Small intestine (tissue), 7 donors: ENCODE data around the gene IPO11. TPM values are rescaled to one million over a fixed set of nuclear protein-coding genes. Genes with fewer than 3 reads are reported as not detected.
A peak's percentile ranks its signal among the peaks of the same experiment; 100 is the strongest.

Experiments used
- DNase-seq, 2 donors: peaks; one replicate each; pipeline versions ENCODE4 v3.0.0 to v3.0.0-alpha.2; 2013
- FAIRE-seq: peaks from 2 replicates; lab custom pipeline; 2012; peaks lifted over from hg19 to GRCh38; lab: Jason Lieb, UNC
- H3K27ac ChIP-seq, 3 donors: one replicate each; pipeline ENCODE4 v1.5.1; 2013; ENCODE audit warnings: low read length in 2 of 3, mild to moderate bottlenecking in 2 of 3, control low read depth in 1 of 3, inconsistent platforms in 1 of 3, low read depth in 1 of 3, moderate library complexity in 1 of 3
- H3K27me3 ChIP-seq, 3 donors: one replicate each; pipeline ENCODE4 v1.6.1; 2013; ENCODE audit warnings: low read length in 3 of 3, inconsistent platforms in 1 of 3; ENCODE audit not compliant: control insufficient read depth in 3 of 3, insufficient read depth in 3 of 3
- H3K36me3 ChIP-seq, 3 donors: one replicate each; pipeline ENCODE4 v1.6.1; 2013; ENCODE audit warnings: low read length in 3 of 3, inconsistent platforms in 1 of 3, low read depth in 1 of 3, mild to moderate bottlenecking in 1 of 3, moderate library complexity in 1 of 3; ENCODE audit not compliant: control insufficient read depth in 3 of 3, insufficient read depth in 2 of 3
- H3K4me1 ChIP-seq, 3 donors: one replicate each; pipeline ENCODE4 v1.6.1; 2013; ENCODE audit warnings: low read length in 2 of 3, inconsistent platforms in 1 of 3, low read depth in 1 of 3, mild to moderate bottlenecking in 1 of 3, moderate library complexity in 1 of 3; ENCODE audit not compliant: control insufficient read depth in 3 of 3, insufficient read depth in 2 of 3
- H3K4me3 ChIP-seq, 3 donors: one replicate each; pipeline ENCODE4 v1.5.1; 2013; ENCODE audit warnings: low read length in 3 of 3, control low read depth in 1 of 3, inconsistent platforms in 1 of 3, low read depth in 1 of 3, mild to moderate bottlenecking in 1 of 3, moderate library complexity in 1 of 3
- H3K9me3 ChIP-seq, 2 donors: one replicate each; pipeline ENCODE4 v1.6.1; 2013; ENCODE audit warnings: low read depth in 1 of 2, low read length in 1 of 2; ENCODE audit not compliant: control insufficient read depth in 2 of 2, insufficient read depth in 1 of 2
- WGBS, 3 donors: extraction: QIAGEN DNeasy Blood & Tissue Kit; methylation state at CpG; one replicate each; pipeline ENCODE4 v1.1.7; 2013; 5-methylcytosine and 5-hydroxymethylcytosine counted together
- polyA plus RNA-seq, 4 donors: library from polyadenylated mRNA; stranded (reverse) in 3 of 4; unstranded in 1 of 4; fragments of 200-250 nt in 3 of 4; fragments of 120-200 nt in 1 of 4; gene quantifications; one replicate each; pipeline versions ENCODE4 v1.2.1 to v1.2.3, GENCODE V29; 2013
- donor health status: healthy with polysubstance abuse.
- donor health status: control.
- donor health status: control.
- donor health status: Bipolar disorder and iron deficiency.
- donor health status: healthy.

The IPO11 gene
- polyA plus RNA-seq, 4 donors = 4.7 to 19.6 (median 10.9) TPM

- 70 to 94% (median 75%) methylated on average over 4 of the region's 4 CpGs for WGBS, 3 donors
- Histone ChIP-seq H3K4me1 (no peaks in the 10 kb centered on the region), H3K9me3 (no peaks in the 10 kb centered on the region), H3K36me3 (peaks cover 0 to 8% (median 2%) of the 10 kb centered on the region in 3 donors), H3K4me3 (no peak overlapping the region), H3K27me3 (no peaks in the 10 kb centered on the region), H3K27ac (no peak overlapping the region)
- FAIRE-seq (no peak), DNase-seq (no peak)
Observed at GRCh38 chr5:62534461-62535236, 122.1 kb downstream of the IPO11 start.

GRCh38 chr5:62536232-62536631 lies 123.7 kb downstream of the IPO11 start:
- no peak overlapping the region for H3K4me3 ChIP-seq
- no peak for DNase-seq
- no peak for FAIRE-seq
- no peaks in the 10 kb centered on the region for H3K27me3 ChIP-seq
- no peak overlapping the region for H3K27ac ChIP-seq
- no peaks in the 10 kb centered on the region for H3K9me3 ChIP-seq
- peaks cover 0 to 8% (median 0%) of the 10 kb centered on the region in 3 donors for H3K36me3 ChIP-seq
- WGBS, 3 donors = 95 to 97% (median 96%) methylated on average over 2 of the region's 2 CpGs
- H3K4me1 ChIP-seq = no peaks in the 10 kb centered on the region

- peaks cover 0 to 8% (median 0%) of the 10 kb centered on the region in 3 donors for H3K36me3 ChIP-seq
- no peak overlapping the region for H3K27ac ChIP-seq
- H3K4me1 ChIP-seq = no peaks in the 10 kb centered on the region
- DNase-seq (no peak), FAIRE-seq (no peak)
- H3K9me3 ChIP-seq = no peaks in the 10 kb centered on the region
- whole genome bisulfite sequencing, 3 donors = 94 to 97% (median 94%) methylated on average over 2 of the region's 2 CpGs
- no peaks in the 10 kb centered on the region for H3K27me3 ChIP-seq
- H3K4me3 ChIP-seq = no peak overlapping the region
Observed at GRCh38 chr5:62536783-62537182, 124.2 kb downstream of the IPO11 start.

DNA sequence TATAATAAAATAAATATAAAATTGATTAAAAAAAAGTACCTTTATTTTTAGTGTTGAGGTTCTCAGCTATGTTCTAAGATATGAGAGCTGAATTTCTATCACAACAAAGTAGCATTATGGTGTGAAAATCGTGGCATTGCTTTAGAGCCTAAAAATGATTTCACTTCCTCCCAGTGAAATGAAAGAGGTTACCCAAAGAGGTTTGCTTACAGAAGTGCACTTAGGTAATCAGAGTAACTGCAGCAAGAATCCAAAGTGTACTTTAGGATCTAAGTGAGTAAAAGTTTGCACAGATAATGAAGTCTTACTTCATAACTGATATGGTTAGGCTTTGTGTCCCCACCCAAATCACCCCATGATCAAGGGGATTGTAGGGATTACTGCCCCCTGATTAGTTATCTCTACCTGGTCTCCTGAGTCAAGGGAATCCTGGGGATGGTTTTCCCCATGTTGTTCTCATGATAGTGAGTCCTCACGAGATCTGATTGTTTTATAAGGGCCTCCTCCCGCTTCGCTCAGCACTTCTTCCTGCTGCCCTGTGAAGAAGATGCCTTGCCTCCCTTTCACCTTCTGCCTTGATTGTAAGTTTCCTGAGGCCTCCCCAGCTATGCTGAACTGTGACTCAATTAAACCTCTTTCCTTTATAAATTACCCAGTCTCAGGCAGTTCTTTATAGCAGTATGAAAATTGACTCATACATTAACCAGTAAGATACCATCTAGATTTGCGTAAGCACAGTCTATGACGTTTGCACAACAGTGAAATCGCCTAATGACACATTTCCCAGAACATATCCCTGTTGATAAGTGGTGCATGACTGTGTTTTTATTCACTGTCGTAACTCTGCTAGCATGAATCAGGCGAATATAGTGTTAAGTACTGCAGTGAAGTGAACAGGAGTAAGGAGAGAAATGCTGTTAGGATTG lies 125.7 kb downstream of the IPO11 start:
- Histone ChIP-seq H3K4me1 (no peaks in the 10 kb centered on the region), H3K36me3 (peaks cover 0 to 8% (median 0%) of the 10 kb centered on the region in 3 donors), H3K4me3 (no peak overlapping the region), H3K9me3 (no peaks in the 10 kb centered on the region), H3K27ac (no peak overlapping the region), H3K27me3 (no peaks in the 10 kb centered on the region)
- peak in 1 of 2 donors; percentile 13 for DNase-seq
- WGBS, 3 donors = 82 to 85% (median 84%) methylated on average over 9 of the region's 9 CpGs
- no peak for FAIRE-seq

GRCh38 chr5:62542720-62543119 lies 130.2 kb downstream of the IPO11 start:
- FAIRE-seq = no peak

GRCh38 chr5:62547945-62548630 lies 135.5 kb downstream of the IPO11 start:
- FAIRE-seq (no peak), DNase-seq (no peak)
- Histone ChIP-seq H3K27me3 (no peaks in the 10 kb centered on the region), H3K9me3 (no peaks in the 10 kb centered on the region), H3K4me3 (no peak overlapping the region), H3K4me1 (no peaks in the 10 kb centered on the region), H3K27ac (no peak overlapping the region), H3K36me3 (no peaks in the 10 kb centered on the region)
- 79 to 94% (median 92%) methylated on average over 3 of the region's 3 CpGs for WGBS, 3 donors

More at GRCh38 chr5:62542720-62543119, 130.2 kb downstream of the IPO11 start:
- no peak overlapping the region for H3K27ac ChIP-seq
- H3K4me1 ChIP-seq = no peaks in the 10 kb centered on the region
- H3K9me3 ChIP-seq = no peaks in the 10 kb centered on the region
- peaks cover 0 to 5% (median 0%) of the 10 kb centered on the region in 3 donors for H3K36me3 ChIP-seq
- H3K4me3 ChIP-seq = no peak overlapping the region
- no peaks in the 10 kb centered on the region for H3K27me3 ChIP-seq
- no peak for DNase-seq
- 94 to 98% (median 98%) methylated on average over 1 of the region's 1 CpG for WGBS, 3 donors

- FAIRE-seq = no peak
- WGBS, 3 donors = 94 to 96% (median 95%) methylated on average over 2 of the region's 2 CpGs
Observed at GRCh38 chr5:62550103-62550502, 137.5 kb downstream of the IPO11 start.

DNA sequence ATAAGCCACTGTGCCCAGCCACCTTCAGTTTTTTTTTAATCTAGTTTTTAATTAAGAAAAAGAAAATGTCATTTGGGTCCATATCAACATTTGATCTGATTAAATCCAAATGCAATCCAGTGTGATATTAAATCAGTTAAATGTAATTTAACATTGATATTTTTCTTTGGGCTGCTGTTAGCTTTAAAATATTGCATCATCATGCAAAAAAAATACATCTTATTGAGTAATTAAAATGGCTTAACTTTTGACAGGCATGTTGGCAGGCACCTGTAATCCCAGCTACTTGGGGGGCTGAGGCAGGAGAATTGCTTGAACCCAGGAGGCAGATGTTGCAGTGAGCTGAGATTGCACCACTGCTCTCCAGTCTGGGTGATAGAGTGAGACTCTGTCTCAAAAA lies 143.4 kb downstream of the IPO11 start:
- H3K36me3 ChIP-seq = peaks cover 0 to 9% (median 2%) of the 10 kb centered on the region in 3 donors
- FAIRE-seq = no peak

More at GRCh38 chr5:62550103-62550502, 137.5 kb downstream of the IPO11 start:
- DNase-seq = no peak
- no peak overlapping the region for H3K27ac ChIP-seq
- H3K27me3 ChIP-seq = no peaks in the 10 kb centered on the region
- no peaks in the 10 kb centered on the region for H3K9me3 ChIP-seq
- H3K36me3 ChIP-seq = peaks cover 0 to 5% (median 0%) of the 10 kb centered on the region in 3 donors
- H3K4me1 ChIP-seq = no peaks in the 10 kb centered on the region
- H3K4me3 ChIP-seq = no peak overlapping the region

More for the DNA sequence above, 143.4 kb downstream of the IPO11 start:
- no peak for DNase-seq
- Histone ChIP-seq H3K4me3 (no peak overlapping the region), H3K4me1 (no peaks in the 10 kb centered on the region), H3K9me3 (no peaks in the 10 kb centered on the region), H3K27me3 (no peaks in the 10 kb centered on the region), H3K27ac (no peak overlapping the region)
